ENCODE results near the gene SLAMF8.

GRCh38 chr1:159790237-159790917 lies 36.3 kb upstream of the SLAMF8 start:
- TF ChIP-seq POLR2A (IDR thresholded peaks at IDR 0.05; ENCODE audit: low read length), result no peak
- no peak for TF ChIP-seq GATA1 (IDR thresholded peaks at IDR 0.05; ENCODE audit: low read depth, low read length)

Measured in erythroblast (primary cell).